Ovary (tissue), 3 donors: ENCODE measurements around the gene TNPO1.

Source experiments
- CTCF ChIP-seq, 3 donors: fragments of 450-650 bp in 2 of 3; fragments of 200-600 bp in 1 of 3; IDR thresholded peaks; one replicate each; pipeline versions ENCODE4 v1.5.1 to v1.8.0; 2016 to 2022; ENCODE audit warnings: antibody characterized with exemption in 3 of 3, mild to moderate bottlenecking in 1 of 3
- POLR2A ChIP-seq: fragments of 450-650 bp; IDR thresholded peaks from one replicate; pipeline ENCODE4 v1.6.1; 2017; ENCODE audit warnings: antibody characterized with exemption, mild to moderate bottlenecking, moderate library complexity
- donor health status: DM: no; HTN: no; CAD: no.

- TF ChIP-seq CTCF (IDR thresholded peaks at IDR 0.05) (no peak), POLR2A (no peak)
Measured at GRCh38 chr5:72906806-72907205, 90.3 kb downstream of the TNPO1 start.
